Choroid plexus epithelial cell (primary cell): ENCODE results near the gene TRIM9.

Source experiments
- DNase-seq: peaks from one replicate; pipeline ENCODE4 v3.0.0-alpha.2; 2010; ENCODE audit warnings: low read depth
- H3K4me3 ChIP-seq: 2 replicates; pipeline ENCODE4 v1.5.1; 2011; ENCODE audit warnings: low read depth, mild to moderate bottlenecking, control low read depth, low read length, moderate library complexity
- TF ChIP-seq, protein P1 (sequence below): conservative IDR thresholded peaks from 2 replicates; pipeline ENCODE4 v1.5.1; 2011; ENCODE audit warnings: low read depth, mild to moderate bottlenecking, control low read depth, inconsistent platforms, low read length, moderate library complexity

TRIM9 gene

DNA sequence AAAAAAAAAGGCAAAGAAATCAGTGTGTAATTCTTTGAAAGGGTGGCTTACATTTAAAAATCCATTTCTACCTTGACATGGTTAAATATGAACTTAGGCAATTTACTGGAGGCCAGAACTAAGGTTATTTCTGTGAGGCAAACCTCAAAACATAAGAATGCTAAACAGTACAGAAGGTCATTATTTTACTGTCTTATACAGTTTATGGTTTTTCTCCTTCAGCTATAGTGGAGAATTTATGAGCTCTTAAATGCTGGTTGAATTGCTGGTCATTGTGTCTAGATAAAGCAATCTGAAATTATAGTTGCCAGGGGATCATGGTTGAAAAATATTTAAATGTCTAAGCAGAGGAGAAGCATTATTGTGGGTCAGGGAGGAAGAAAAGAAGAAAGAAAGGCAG lies 70.5 kb downstream of the TRIM9 start:
- TF ChIP-seq, protein P1, sequence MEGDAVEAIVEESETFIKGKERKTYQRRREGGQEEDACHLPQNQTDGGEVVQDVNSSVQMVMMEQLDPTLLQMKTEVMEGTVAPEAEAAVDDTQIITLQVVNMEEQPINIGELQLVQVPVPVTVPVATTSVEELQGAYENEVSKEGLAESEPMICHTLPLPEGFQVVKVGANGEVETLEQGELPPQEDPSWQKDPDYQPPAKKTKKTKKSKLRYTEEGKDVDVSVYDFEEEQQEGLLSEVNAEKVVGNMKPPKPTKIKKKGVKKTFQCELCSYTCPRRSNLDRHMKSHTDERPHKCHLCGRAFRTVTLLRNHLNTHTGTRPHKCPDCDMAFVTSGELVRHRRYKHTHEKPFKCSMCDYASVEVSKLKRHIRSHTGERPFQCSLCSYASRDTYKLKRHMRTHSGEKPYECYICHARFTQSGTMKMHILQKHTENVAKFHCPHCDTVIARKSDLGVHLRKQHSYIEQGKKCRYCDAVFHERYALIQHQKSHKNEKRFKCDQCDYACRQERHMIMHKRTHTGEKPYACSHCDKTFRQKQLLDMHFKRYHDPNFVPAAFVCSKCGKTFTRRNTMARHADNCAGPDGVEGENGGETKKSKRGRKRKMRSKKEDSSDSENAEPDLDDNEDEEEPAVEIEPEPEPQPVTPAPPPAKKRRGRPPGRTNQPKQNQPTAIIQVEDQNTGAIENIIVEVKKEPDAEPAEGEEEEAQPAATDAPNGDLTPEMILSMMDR = no peak
- no peak overlapping the region for H3K4me3 ChIP-seq
- DNase-seq = peak; percentile 21

- no peak overlapping the region for H3K4me3 ChIP-seq
- DNase-seq = peak; percentile 22
- TF ChIP-seq, protein P1 = no peak
These were observed 70.9 kb downstream of the TRIM9 start for GRCh38 chr14:51023964-51024363.

DNA sequence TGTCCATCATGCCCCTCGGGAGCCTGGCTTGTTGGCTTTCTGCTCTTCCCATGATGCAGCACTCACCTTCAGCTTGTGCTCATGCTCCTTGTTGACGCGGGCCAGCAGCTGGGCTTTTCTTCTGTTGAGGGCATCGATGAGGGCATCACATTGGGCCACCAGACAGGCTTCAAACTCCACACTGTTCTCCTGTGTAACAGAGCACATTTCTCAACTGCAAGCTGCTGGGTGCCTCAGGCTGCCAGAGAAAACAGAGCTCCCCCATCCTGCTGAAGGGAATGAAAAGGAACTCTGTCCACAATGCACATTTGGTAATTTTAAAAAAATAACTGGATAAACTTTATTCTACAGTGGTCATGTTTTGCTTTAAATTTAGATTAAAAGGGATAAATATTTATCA lies 72.1 kb downstream of the TRIM9 start:
- TF ChIP-seq, protein P1 = no peak
- no peak overlapping the region for H3K4me3 ChIP-seq
- no peak for DNase-seq

DNA sequence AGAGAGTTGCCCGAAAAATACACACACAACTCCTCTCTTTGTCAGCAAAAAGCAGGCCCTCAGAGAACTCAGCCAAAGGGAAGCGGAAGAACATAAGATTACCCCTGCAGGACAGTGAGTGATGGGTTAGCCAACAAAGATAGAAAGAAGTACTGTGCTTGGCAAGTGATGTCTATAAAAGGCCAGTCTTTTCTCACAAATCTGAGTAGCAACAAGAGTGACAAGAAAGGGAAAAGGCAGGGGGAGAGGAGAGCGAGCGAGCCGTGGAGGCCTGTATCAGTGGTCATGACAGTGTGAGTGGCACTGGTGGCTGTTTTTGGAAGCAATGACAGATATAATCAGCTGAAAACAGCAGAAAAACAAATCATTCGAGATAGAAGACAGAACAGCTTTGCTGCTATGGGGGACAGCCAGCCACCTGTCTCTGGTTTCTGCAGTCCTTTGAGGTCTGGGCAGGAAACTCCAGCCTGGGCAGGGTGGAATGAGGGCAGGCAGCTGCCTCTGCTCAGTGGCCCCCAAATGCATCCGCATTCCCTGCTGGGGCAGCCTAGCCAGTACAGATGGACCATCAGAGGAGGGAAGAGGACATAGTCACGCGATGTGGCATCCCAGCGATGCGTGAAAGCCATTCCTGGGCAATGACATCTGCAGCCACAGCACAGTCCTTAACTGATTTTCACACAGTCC lies 74.7 kb downstream of the TRIM9 start:
- no peak overlapping the region for H3K4me3 ChIP-seq
- DNase-seq = no peak
- TF ChIP-seq, protein P1 = no peak

DNA sequence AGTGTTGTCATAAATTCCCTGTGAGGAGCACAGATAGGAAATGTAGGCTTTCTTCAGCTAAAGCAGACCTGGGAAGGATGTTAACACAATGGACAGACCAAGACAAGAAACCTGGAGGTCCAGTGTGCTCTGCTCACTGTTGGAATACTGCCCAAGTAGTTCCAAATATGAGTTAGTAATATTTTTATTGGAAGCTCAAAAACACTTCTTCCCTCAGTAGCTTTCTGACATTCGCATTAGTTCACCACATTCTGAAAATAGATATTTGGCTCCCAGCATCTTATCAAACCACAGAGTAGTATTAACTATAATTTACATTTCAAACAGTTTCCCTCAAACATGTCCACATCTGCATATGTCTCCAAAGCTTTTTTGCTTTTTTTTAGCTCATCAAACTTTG lies 75.8 kb downstream of the TRIM9 start:
- peak; percentile 26 for DNase-seq
- TF ChIP-seq, protein P1 = no peak
- H3K4me3 ChIP-seq = no peak overlapping the region

- TF ChIP-seq, protein P1 = no peak
- no peak overlapping the region for H3K4me3 ChIP-seq
- DNase-seq = peak; percentile 56
These were observed 76.4 kb downstream of the TRIM9 start for GRCh38 chr14:51018521-51018920.

DNA sequence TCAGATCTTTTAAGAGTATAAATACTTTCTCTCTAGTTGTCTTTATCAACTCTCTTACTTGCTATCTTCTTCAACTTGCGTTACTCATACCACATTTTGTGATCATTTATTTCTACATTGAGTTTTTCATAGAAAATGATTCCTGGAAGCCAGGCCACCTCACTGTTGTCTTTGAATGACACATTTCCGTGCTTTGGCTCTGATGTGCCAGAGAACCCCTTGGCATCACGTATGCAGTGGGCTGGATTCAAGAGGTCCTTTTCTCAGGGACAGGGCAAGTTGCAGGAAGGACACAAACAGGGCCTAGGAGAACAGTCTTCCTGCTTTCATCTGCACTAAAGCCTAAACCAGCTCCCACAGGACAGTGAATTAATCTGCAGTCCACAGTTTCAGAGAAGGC lies 80.3 kb downstream of the TRIM9 start:
- no peak overlapping the region for H3K4me3 ChIP-seq
- TF ChIP-seq, protein P1 = no peak
- no peak for DNase-seq
